H1 (cell line): ENCODE measurements around the gene ST6GALNAC2. TPM values are rescaled to one million over a fixed set of nuclear protein-coding genes. Genes with fewer than 3 reads are reported as not detected.

Source experiments
- CBX8 ChIP-seq: fragments of 300-800, 300-1000 bp; sonication (generic); IDR thresholded peaks from 2 replicates; pipeline ENCODE4 v1.7.1; 2016; ENCODE audit warnings: low read depth, low read length, borderline replicate concordance
- EP300 ChIP-seq, 2 experiments: IDR thresholded peaks; 1 replicate in 1 of 2; 2 replicates in 1 of 2; pipeline ENCODE4 v1.6.1; 2011 to 2012; ENCODE audit warnings: low read depth in 2 of 2, low read length in 2 of 2, mild to moderate bottlenecking in 2 of 2, borderline replicate concordance in 1 of 2, inconsistent platforms in 1 of 2, moderate library complexity in 1 of 2
- MAFK ChIP-seq: IDR thresholded peaks from 2 replicates; pipeline ENCODE4 v1.6.1; 2012; ENCODE audit warnings: low read depth, mild to moderate bottlenecking, improper control_type of control experiment, low read length
- NRF1 ChIP-seq: IDR thresholded peaks from 2 replicates; pipeline ENCODE4 v1.6.1; 2011; ENCODE audit warnings: mild to moderate bottlenecking, low read depth, low read length, improper control_type of control experiment
- POLR2A ChIP-seq, 2 experiments: IDR thresholded peaks; 1 replicate in 1 of 2; 2 replicates in 1 of 2; pipeline ENCODE4 v1.6.1; 2011; ENCODE audit warnings: low read depth in 2 of 2, low read length in 2 of 2, mild to moderate bottlenecking in 2 of 2; ENCODE audit errors: control extremely low read depth in 1 of 2
- ZNF274 ChIP-seq: IDR thresholded peaks from 2 replicates; pipeline ENCODE4 v1.7.0; 2012; ENCODE audit warnings: low read length, borderline replicate concordance; ENCODE audit errors: extremely low read depth
- polyA plus RNA-seq, 7 experiments: library from polyadenylated mRNA; depleted of rRNA in 3 of 7; stranded (reverse) in 5 of 7; unstranded in 2 of 7; fragments of >200 nt in 5 of 7; fragments of 200-250 nt in 2 of 7; gene quantifications; 1 replicate in 5 of 7; 2 replicates in 1 of 7; 4 replicates in 1 of 7; pipeline versions ENCODE4 v1.2.1 to v1.2.3, GENCODE V29; 2011 to 2013; ENCODE audit warnings: missing spikeins in 2 of 7, mixed read lengths in 2 of 7
- total RNA-seq: library from RNA; stranded (reverse); fragmentation: NEBNext Ultra II Directional; extraction: Animal tissue kit (Norgen Biotek cat#: 25700); gene quantifications from 2 replicates; pipeline ENCODE4 v1.2.1, GENCODE V29; 2021
- TF ChIP-seq, protein P1 (sequence below), 3 experiments: IDR thresholded peaks; 1 replicate in 2 of 3; 2 replicates in 1 of 3; pipeline versions ENCODE4 v1.5.1 to v1.6.1; 2011; ENCODE audit warnings: low read length in 3 of 3, mild to moderate bottlenecking in 3 of 3, inconsistent platforms in 2 of 3, low read depth in 1 of 3, moderate library complexity in 1 of 3; ENCODE audit not compliant: insufficient read depth in 1 of 3; ENCODE audit errors: control extremely low read depth in 1 of 3

ST6GALNAC2 gene
- total and polyA plus RNA-seq, 2 of the 8 experiments (the other 6 are each of a cell fraction or from before 2014, with no cell fraction given) = 0.09 TPM; not detected in 1

DNA sequence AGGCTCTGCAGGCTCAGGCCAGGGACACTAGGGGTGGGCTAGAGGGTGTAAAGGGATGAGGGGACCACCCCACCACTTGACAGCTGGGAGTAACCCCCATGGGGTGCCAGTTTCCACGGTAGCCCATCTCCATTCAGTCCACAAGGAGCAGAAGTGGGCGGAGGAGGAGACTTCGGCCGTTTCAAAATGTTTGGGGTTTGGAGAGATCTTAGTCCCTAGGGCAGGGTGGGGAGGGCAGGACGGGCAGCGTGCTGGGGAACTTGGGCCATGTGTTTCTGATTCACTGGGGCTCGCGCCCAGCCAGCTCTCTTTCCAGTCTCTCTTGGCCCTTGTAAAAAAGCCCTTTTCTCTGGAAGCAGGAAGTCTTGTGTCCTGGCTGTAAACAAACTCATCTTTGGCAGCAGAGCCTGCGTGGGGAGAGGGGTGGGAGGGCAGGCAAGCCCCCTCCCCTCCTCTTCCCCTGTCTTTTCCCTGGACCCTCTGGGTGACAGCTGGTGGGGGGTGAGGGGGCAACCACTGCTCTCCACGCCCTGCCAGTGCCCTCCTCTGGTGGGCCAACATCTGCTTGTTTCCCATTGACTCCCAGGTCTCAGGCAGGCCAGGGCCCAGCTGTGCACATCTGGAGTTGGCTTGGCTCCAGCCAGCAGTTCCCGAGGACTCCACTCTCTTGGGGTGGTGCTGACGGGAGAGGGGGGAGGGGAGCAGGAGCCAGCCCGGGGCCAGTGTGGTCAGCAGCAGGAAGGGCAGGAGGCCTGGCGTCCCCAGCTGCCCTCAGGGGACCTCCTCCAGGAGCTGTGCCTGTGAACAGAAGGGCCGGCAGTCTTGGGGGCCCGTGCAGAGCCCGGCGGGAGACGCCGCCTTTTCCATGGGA is 56.2 kb downstream of the ST6GALNAC2 start (continued):
- TF ChIP-seq, protein P1, sequence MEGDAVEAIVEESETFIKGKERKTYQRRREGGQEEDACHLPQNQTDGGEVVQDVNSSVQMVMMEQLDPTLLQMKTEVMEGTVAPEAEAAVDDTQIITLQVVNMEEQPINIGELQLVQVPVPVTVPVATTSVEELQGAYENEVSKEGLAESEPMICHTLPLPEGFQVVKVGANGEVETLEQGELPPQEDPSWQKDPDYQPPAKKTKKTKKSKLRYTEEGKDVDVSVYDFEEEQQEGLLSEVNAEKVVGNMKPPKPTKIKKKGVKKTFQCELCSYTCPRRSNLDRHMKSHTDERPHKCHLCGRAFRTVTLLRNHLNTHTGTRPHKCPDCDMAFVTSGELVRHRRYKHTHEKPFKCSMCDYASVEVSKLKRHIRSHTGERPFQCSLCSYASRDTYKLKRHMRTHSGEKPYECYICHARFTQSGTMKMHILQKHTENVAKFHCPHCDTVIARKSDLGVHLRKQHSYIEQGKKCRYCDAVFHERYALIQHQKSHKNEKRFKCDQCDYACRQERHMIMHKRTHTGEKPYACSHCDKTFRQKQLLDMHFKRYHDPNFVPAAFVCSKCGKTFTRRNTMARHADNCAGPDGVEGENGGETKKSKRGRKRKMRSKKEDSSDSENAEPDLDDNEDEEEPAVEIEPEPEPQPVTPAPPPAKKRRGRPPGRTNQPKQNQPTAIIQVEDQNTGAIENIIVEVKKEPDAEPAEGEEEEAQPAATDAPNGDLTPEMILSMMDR (IDR thresholded peaks at IDR 0.05; ENCODE audit: control extremely low read depth in 1 of 3, insufficient read depth in 1 of 3, low read depth in 1 of 3, low read length in 3 of 3) = no peak
- TF ChIP-seq CBX8 (no peak), ZNF274 (no peak), POLR2A (IDR thresholded peaks at IDR 0.05; ENCODE audit: control extremely low read depth in 1 of 2, low read depth in 2 of 2, low read length in 2 of 2) (no peak), MAFK (no peak), EP300 (IDR thresholded peaks at IDR 0.05; ENCODE audit: borderline replicate concordance in 1 of 2, low read depth in 2 of 2, low read length in 2 of 2) (no peak), NRF1 (no peak)
- TF ChIP-seq, all 59 proteins: peak for 0
